H1 (cell line): ENCODE results near the gene ARAP3. TPM values are rescaled to one million over a fixed set of nuclear protein-coding genes. Genes with fewer than 3 reads are reported as not detected.

Experiments
- CTCF ChIA-PET: fragments of 300-600 bp; sonication (Branson Sonifier 250); formaldehyde crosslinking; loops from one replicate; lab custom pipeline; 2021; ENCODE audit not compliant: partially characterized antibody; lab: Charles Lee
- POLR2A ChIA-PET: fragments of 300-600 bp; sonication (Branson Sonifier 250); formaldehyde crosslinking; loops from one replicate; lab custom pipeline; 2021; ENCODE audit warnings: inconsistent platforms; ENCODE audit not compliant: partially characterized antibody; lab: Charles Lee
- DNase-seq, 2 experiments: peaks; one replicate each; pipeline versions ENCODE4 v3.0.0 to v3.0.0-alpha.2; 2010 to 2022; ENCODE audit warnings: low spot score in 2 of 2, low read depth in 1 of 2, mixed read lengths in 1 of 2
- FAIRE-seq: peaks from 2 replicates; lab custom pipeline; 2011; peaks lifted over from hg19 to GRCh38; lab: Jason Lieb, UNC
- H2AFZ ChIP-seq: 2 replicates; pipeline ENCODE4 v1.8.1; 2012; ENCODE audit warnings: low read length, inconsistent platforms
- H2AK5ac ChIP-seq: 2 replicates; pipeline ENCODE4 v1.6.1; 2013; ENCODE audit warnings: low read depth, low read length
- H2BK120ac ChIP-seq: replicated peaks from 2 replicates; pipeline ENCODE3; 2013; ENCODE audit warnings: low read depth, low read length, inconsistent platforms
- H2BK12ac ChIP-seq: 2 replicates; pipeline ENCODE4 v1.6.1; 2013; ENCODE audit warnings: low read depth, low read length
- H2BK15ac ChIP-seq: 2 replicates; pipeline ENCODE4 v1.6.1; 2013; ENCODE audit warnings: low read length
- H2BK20ac ChIP-seq: 2 replicates; pipeline ENCODE4 v1.6.1; 2013; ENCODE audit warnings: low read length
- H2BK5ac ChIP-seq: 2 replicates; pipeline ENCODE4 v1.6.1; 2013; ENCODE audit warnings: low read depth, low read length
- H3K14ac ChIP-seq: 2 replicates; pipeline ENCODE4 v1.6.1; 2013; ENCODE audit warnings: inconsistent platforms; ENCODE audit not compliant: insufficient read length
- H3K18ac ChIP-seq: 2 replicates; pipeline ENCODE4 v1.6.1; 2013; ENCODE audit warnings: low read length; ENCODE audit errors: extremely low read depth
- H3K23ac ChIP-seq: 2 replicates; pipeline ENCODE4 v1.6.1; 2013; ENCODE audit warnings: inconsistent platforms; ENCODE audit not compliant: insufficient read length
- H3K23me2 ChIP-seq: 2 replicates; pipeline ENCODE4 v1.6.1; 2013; ENCODE audit warnings: low read depth, low read length
- H3K27ac ChIP-seq: 2 replicates; pipeline ENCODE4 v1.6.1; 2011; ENCODE audit warnings: low read depth, low read length, inconsistent platforms
- H3K27me3 ChIP-seq, 4 experiments: replicated peaks in 1 of 4; 1 replicate in 1 of 4; 2 replicates in 3 of 4; pipeline versions ENCODE4 v1.6.1 to v1.8.1; 2011 to 2013; ENCODE audit warnings: low read length in 3 of 4, mild to moderate bottlenecking in 3 of 4, inconsistent platforms in 2 of 4, mixed read lengths in 2 of 4, moderate library complexity in 1 of 4; ENCODE audit not compliant: control insufficient read depth in 3 of 4, insufficient read depth in 3 of 4; ENCODE audit errors: extremely low read depth in 1 of 4
- H3K36me3 ChIP-seq, 4 experiments: 2 replicates each; pipeline versions ENCODE4 v1.6.1 to v1.8.1; 2011 to 2013; ENCODE audit warnings: mild to moderate bottlenecking in 4 of 4, low read length in 3 of 4, moderate library complexity in 2 of 4, control low read depth in 1 of 4, inconsistent platforms in 1 of 4; ENCODE audit not compliant: insufficient read depth in 4 of 4, control insufficient read depth in 2 of 4
- H3K4ac ChIP-seq: replicated peaks from 2 replicates; pipeline ENCODE3; 2013; ENCODE audit warnings: low read length, low read depth, mixed read lengths, inconsistent platforms; ENCODE audit not compliant: insufficient read length
- H3K4me1 ChIP-seq, 4 experiments: replicated peaks in 1 of 4; 1 replicate in 1 of 4; 2 replicates in 3 of 4; pipeline versions ENCODE4 v1.6.1 to v1.8.1; 2011 to 2013; ENCODE audit warnings: low read length in 3 of 4, inconsistent platforms in 2 of 4, mixed read lengths in 1 of 4; ENCODE audit not compliant: insufficient read depth in 4 of 4, control insufficient read depth in 3 of 4
- H3K4me2 ChIP-seq, 2 experiments: 2 replicates each; pipeline versions ENCODE4 v1.6.1 to v1.8.1; 2011 to 2013; ENCODE audit warnings: low read depth in 2 of 2, low read length in 2 of 2, control low read depth in 1 of 2, inconsistent platforms in 1 of 2, mild to moderate bottlenecking in 1 of 2; ENCODE audit not compliant: insufficient read depth in 1 of 2
- H3K4me3 ChIP-seq, 4 experiments: fragments of 200-600, 300-600 bp in 1 of 4; sonication (generic), shearing (Covaris generic), sonication (Bioruptor Twin) in 1 of 4; 2 replicates each; pipeline versions ENCODE4 v1.5.1 to v1.8.1; 2011 to 2016; ENCODE audit warnings: low read length in 4 of 4, low read depth in 3 of 4, control low read depth in 2 of 4, inconsistent platforms in 2 of 4, mild to moderate bottlenecking in 2 of 4, mixed read lengths in 1 of 4, moderate library complexity in 1 of 4; ENCODE audit not compliant: insufficient read depth in 2 of 4; ENCODE audit errors: extremely low read depth in 1 of 4
- H3K56ac ChIP-seq: replicated peaks from 2 replicates; pipeline ENCODE3; 2013; ENCODE audit warnings: low read depth, mild to moderate bottlenecking, mixed read lengths, low read length, inconsistent platforms; ENCODE audit not compliant: insufficient read length
- H3K79me1 ChIP-seq: 2 replicates; pipeline ENCODE4 v1.6.1; 2013; ENCODE audit warnings: low read depth, low read length, control low read depth
- H3K79me2 ChIP-seq, 2 experiments: 2 replicates each; pipeline versions ENCODE4 v1.6.1 to v1.8.1; 2012 to 2013; ENCODE audit warnings: low read length in 2 of 2, mild to moderate bottlenecking in 2 of 2, inconsistent platforms in 1 of 2; ENCODE audit not compliant: insufficient read depth in 2 of 2, control insufficient read depth in 1 of 2
- H3K9ac ChIP-seq, 4 experiments: replicated peaks in 1 of 4; 1 replicate in 1 of 4; 2 replicates in 3 of 4; pipeline versions ENCODE4 v1.6.1 to v1.8.1; 2011 to 2013; ENCODE audit warnings: low read depth in 3 of 4, low read length in 3 of 4, control low read depth in 2 of 4, mild to moderate bottlenecking in 2 of 4, moderate library complexity in 2 of 4, inconsistent platforms in 1 of 4; ENCODE audit errors: extremely low read depth in 1 of 4
- H3K9me3 ChIP-seq, 2 experiments: 2 replicates each; pipeline versions ENCODE4 v1.6.1 to v1.8.1; 2012 to 2013; ENCODE audit warnings: mild to moderate bottlenecking in 2 of 2, moderate library complexity in 2 of 2, control low read depth in 1 of 2, inconsistent platforms in 1 of 2, low read depth in 1 of 2, low read length in 1 of 2, mixed read lengths in 1 of 2; ENCODE audit not compliant: insufficient read depth in 2 of 2
- H4K20me1 ChIP-seq, 2 experiments: replicated peaks in 1 of 2; 2 replicates each; pipeline versions ENCODE3 to v1.8.1; 2011 to 2013; ENCODE audit warnings: inconsistent platforms in 2 of 2, low read length in 2 of 2, mild to moderate bottlenecking in 1 of 2; ENCODE audit not compliant: insufficient read depth in 2 of 2, control insufficient read depth in 1 of 2
- H4K5ac ChIP-seq: 2 replicates; pipeline ENCODE4 v1.6.1; 2013; ENCODE audit warnings: low read length, low read depth, mixed read lengths, inconsistent platforms; ENCODE audit not compliant: insufficient read length
- H4K8ac ChIP-seq: 2 replicates; pipeline ENCODE4 v1.8.0; 2013; ENCODE audit warnings: mild to moderate bottlenecking, moderate library complexity, low read length, inconsistent platforms; ENCODE audit not compliant: insufficient read depth; ENCODE audit errors: extremely low read depth
- H4K91ac ChIP-seq: replicated peaks from 2 replicates; pipeline ENCODE3; 2013; ENCODE audit warnings: low read length, mixed read lengths, inconsistent platforms; ENCODE audit not compliant: insufficient read length
- ATF3 ChIP-seq: IDR thresholded peaks from 2 replicates; pipeline ENCODE4 v1.6.1; 2011; ENCODE audit warnings: low read depth, mild to moderate bottlenecking, low read length; ENCODE audit not compliant: insufficient read depth
- CREB1 ChIP-seq: IDR thresholded peaks from 2 replicates; pipeline ENCODE4 v1.6.1; 2012; ENCODE audit warnings: inconsistent platforms
- EGR1 ChIP-seq: IDR thresholded peaks from 2 replicates; pipeline ENCODE4 v1.6.1; 2011; ENCODE audit warnings: low read depth, low read length, borderline replicate concordance
- JUND ChIP-seq: IDR thresholded peaks from 2 replicates; pipeline ENCODE4 v1.6.1; 2011; ENCODE audit warnings: mild to moderate bottlenecking, improper control_type of control experiment, low read length
- MAFK ChIP-seq: IDR thresholded peaks from 2 replicates; pipeline ENCODE4 v1.6.1; 2012; ENCODE audit warnings: low read depth, mild to moderate bottlenecking, improper control_type of control experiment, low read length
- SIX5 ChIP-seq: IDR thresholded peaks from 2 replicates; pipeline ENCODE4 v1.6.1; 2011; ENCODE audit warnings: mild to moderate bottlenecking, low read depth, low read length
- SP2 ChIP-seq: IDR thresholded peaks from 2 replicates; pipeline ENCODE4 v1.6.1; 2012; ENCODE audit warnings: mild to moderate bottlenecking, low read length, inconsistent platforms
- SP4 ChIP-seq: IDR thresholded peaks from 2 replicates; pipeline ENCODE4 v1.6.1; 2012; ENCODE audit warnings: low read length, inconsistent platforms
- SUZ12 ChIP-seq: fragments of 200-600 bp; sonication (generic); IDR thresholded peaks from 2 replicates; pipeline ENCODE4 v1.6.1; 2012; ENCODE audit warnings: mild to moderate bottlenecking, inconsistent platforms, low read length, moderate library complexity, mixed read lengths
- TEAD4 ChIP-seq: IDR thresholded peaks from 2 replicates; pipeline ENCODE4 v1.6.1; 2012; ENCODE audit warnings: low read depth, low read length, inconsistent platforms, mixed read lengths
- USF2 ChIP-seq: IDR thresholded peaks from 2 replicates; pipeline ENCODE4 v1.6.1; 2011; ENCODE audit warnings: low read length, improper control_type of control experiment
- WGBS, 2 experiments: shearing (Covaris generic) in 1 of 2; methylation state at CpG; one replicate each; pipeline versions ENCODE4 v1.1.6 to v1.1.7; 2013 to 2015; ENCODE audit warnings: low lambda C conversion rate in 2 of 2, mixed read lengths in 2 of 2, inconsistent platforms in 1 of 2, low coverage in 1 of 2, missing lambda C conversion rate in 1 of 2; ENCODE audit not compliant: insufficient replicate concordance in 2 of 2, insufficient coverage in 1 of 2, insufficient read length in 1 of 2; ENCODE audit errors: extremely low coverage in 1 of 2, missing lambda C conversion rate in 1 of 2; 5-methylcytosine and 5-hydroxymethylcytosine counted together
- polyA plus RNA-seq, 7 experiments: library from polyadenylated mRNA; depleted of rRNA in 3 of 7; stranded (reverse) in 5 of 7; unstranded in 2 of 7; fragments of >200 nt in 5 of 7; fragments of 200-250 nt in 2 of 7; gene quantifications; 1 replicate in 5 of 7; 2 replicates in 1 of 7; 4 replicates in 1 of 7; pipeline versions ENCODE4 v1.2.1 to v1.2.3, GENCODE V29; 2011 to 2013; ENCODE audit warnings: missing spikeins in 2 of 7, mixed read lengths in 2 of 7
- total RNA-seq: library from RNA; stranded (reverse); fragmentation: NEBNext Ultra II Directional; extraction: Animal tissue kit (Norgen Biotek cat#: 25700); gene quantifications from 2 replicates; pipeline ENCODE4 v1.2.1, GENCODE V29; 2021

The ARAP3 gene
- total and polyA plus RNA-seq, 2 of the 8 experiments (the other 6 are each of a cell fraction or from before 2014, with no cell fraction given): 14.4 to 48.6 TPM

- Histone ChIP-seq H3K79me2 (no peaks in the 10 kb centered on the region), H2AFZ (no peak overlapping the region), H4K5ac (no peak overlapping the region), H3K36me3 (peaks cover 3 to 20% (median 16%) of the 10 kb centered on the region in 4 experiments; a peak in 6 of 8 replicates), H3K56ac (no peak overlapping the region), H3K4ac (no peak overlapping the region)
- TF ChIP-seq JUND (no peak), EGR1 (no peak), USF2 (no peak), ATF3 (no peak), SUZ12 (no peak), SP4 (no peak), TEAD4 (no peak), MAFK (no peak), CREB1 (no peak), SIX5 (no peak), SP2 (no peak)
- TF ChIP-seq, all 59 proteins: peak for 0
- Histone ChIP-seq H3K18ac (no peak overlapping the region), H3K27ac (no peak overlapping the region), H3K27me3 (no peaks in the 10 kb centered on the region), H4K91ac (no peak overlapping the region), H3K79me1 (no peaks in the 10 kb centered on the region), H2BK20ac (no peak overlapping the region), H2BK120ac (no peak overlapping the region), H3K9ac (no peak overlapping the region; a peak in 1 of 7 replicates), H3K4me3 (no peak overlapping the region), H3K4me2 (no peak overlapping the region), H3K23me2 (no peaks in the 10 kb centered on the region), H3K9me3 (no peaks in the 10 kb centered on the region), H3K4me1 (no peaks in the 10 kb centered on the region; a peak in 2 of 7 replicates), H3K14ac (no peak overlapping the region), H4K20me1 (no peaks in the 10 kb centered on the region), H2AK5ac (no peak overlapping the region), H4K8ac (no peak overlapping the region), H2BK15ac (no peak overlapping the region), H3K23ac (no peak overlapping the region), H2BK12ac (no peak overlapping the region), H2BK5ac (no peak overlapping the region)
- FAIRE-seq (no peak), DNase-seq (no peak)
- CTCF ChIA-PET: interaction anchor here (0.6 to 2.5 kb wide), 12 partner anchors 10 to 287 kb away, joined by 3 to 8 read pairs (median 4); no protein-coding TSS in a partner anchor
- 90% methylated on average over 8 of the region's 8 CpGs; no CpG with 5 or more reads in 1 of the 2 experiments for WGBS, 2 experiments
- POLR2A ChIA-PET: interaction anchor here (0.9 to 4.3 kb wide), 4 partner anchors 10 to 214 kb away, joined by 4 to 23 read pairs (median 4); partner anchors contain the start of genes ARAP3 and FCHSD1
These were observed 18.5 kb downstream of the ARAP3 start for GRCh38 chr5:141663506-141663905.
